ENCODE measurements around the gene MTX2.

MTX2 gene

GRCh38 chr2:176269319-176270099 lies at the start of gene MTX2:
MTX2 (plus strand) TSS chr2:176269442; CDS start chr2:176269630, 188 bp downstream.
- DNase-seq (peak; percentile 82), ATAC-seq (peak; percentile 97)

- no peak for ATAC-seq
- DNase-seq = no peak
Observed at GRCh38 chr2:176227874-176228273, 41.4 kb upstream of the MTX2 start.

GRCh38 chr2:176234156-176234555 lies 35.1 kb upstream of the MTX2 start:
- ATAC-seq = no peak

GRCh38 chr2:176234940-176235339 lies 34.3 kb upstream of the MTX2 start:
- no peak for ATAC-seq
- DNase-seq = no peak

More at GRCh38 chr2:176234156-176234555, 35.1 kb upstream of the MTX2 start:
- no peak for DNase-seq

- DNase-seq (no peak), ATAC-seq (no peak)
Observed at GRCh38 chr2:176237456-176237855, 31.8 kb upstream of the MTX2 start.

- no peak for ATAC-seq
- DNase-seq = no peak
Observed at GRCh38 chr2:176239031-176239430, 30.2 kb upstream of the MTX2 start.

GRCh38 chr2:176240301-176240700 lies 28.9 kb upstream of the MTX2 start:
- ATAC-seq (no peak), DNase-seq (no peak)

- ATAC-seq (no peak), DNase-seq (no peak)
Observed at GRCh38 chr2:176242276-176242675, 27.0 kb upstream of the MTX2 start.

GRCh38 chr2:176246331-176246730 lies 22.9 kb upstream of the MTX2 start:
- DNase-seq (no peak), ATAC-seq (no peak)

GRCh38 chr2:176247859-176248258 lies 21.4 kb upstream of the MTX2 start:
- ATAC-seq (no peak), DNase-seq (no peak)

- ATAC-seq (no peak), DNase-seq (no peak)
Observed at GRCh38 chr2:176251928-176252327, 17.3 kb upstream of the MTX2 start.

- ATAC-seq = no peak
- no peak for DNase-seq
Observed at GRCh38 chr2:176260689-176261088, 8.6 kb upstream of the MTX2 start.

- DNase-seq = no peak
- ATAC-seq = no peak
Observed at GRCh38 chr2:176261136-176261535, 8.1 kb upstream of the MTX2 start.

GRCh38 chr2:176268976-176269318 lies 295 bp upstream of the MTX2 start:
- ATAC-seq = peak; percentile 15
- DNase-seq = no peak

GRCh38 chr2:176270100-176270750 lies 983 bp downstream of the MTX2 start:
- no peak for DNase-seq
- no peak for ATAC-seq

- no peak for ATAC-seq
- no peak for DNase-seq
Observed at GRCh38 chr2:176272870-176273459, 3.7 kb downstream of the MTX2 start.

GRCh38 chr2:176278927-176279326 lies 9.7 kb downstream of the MTX2 start:
- DNase-seq (no peak), ATAC-seq (no peak)

GRCh38 chr2:176280156-176280555 lies 10.9 kb downstream of the MTX2 start:
- ATAC-seq = no peak
- DNase-seq = no peak

- ATAC-seq (peak; percentile 63), DNase-seq (no peak)
Observed at GRCh38 chr2:176280867-176281658, 11.8 kb downstream of the MTX2 start.

- DNase-seq = no peak
- no peak for ATAC-seq
Observed at GRCh38 chr2:176283291-176284068, 14.2 kb downstream of the MTX2 start.

- DNase-seq = no peak
- no peak for ATAC-seq
Observed at GRCh38 chr2:176284461-176285049, 15.3 kb downstream of the MTX2 start.

All from stimulated activated naive CD8-positive, alpha-beta T cell treated with anti-CD3 and anti-CD28 coated beads, Interleukin-15, Interleukin-2, amounts not matched to agents 100 U/mL and 50 U/mL, for 24 hours (primary cell).